Motor neuron (in vitro differentiated cells): Measurements from ENCODE around the gene RYR3. TPM values are rescaled to one million over a fixed set of nuclear protein-coding genes. Genes with fewer than 3 reads are reported as not detected.

Experiments used
- ATAC-seq, 8 experiments: fragments of 200-7000 bp; cut with Tn5 transposase; replicated peaks in 6 of 8; 2 replicates each; pipeline ENCODE4 v1.8.0; 2021; ENCODE audit warnings: mild to moderate bottlenecking in 8 of 8, moderate library complexity in 8 of 8
- H3K27ac ChIP-seq, 2 donors: fragments of 250-450 bp; sonication (Bioruptor Pico); 2 replicates each; pipeline ENCODE4 v1.9.0; 2021; ENCODE audit warnings: antibody characterized with exemption in 2 of 2, mild to moderate bottlenecking in 2 of 2, moderate library complexity in 1 of 2
- H3K4me1 ChIP-seq, 2 donors: fragments of 250-450 bp; sonication (Bioruptor Pico); replicated peaks in 1 of 2; 2 replicates each; pipeline ENCODE4 v1.6.1; 2021; ENCODE audit warnings: antibody characterized with exemption in 2 of 2, mild to moderate bottlenecking in 2 of 2, moderate library complexity in 1 of 2
- H3K4me3 ChIP-seq, 5 donors: fragments of 250-450 bp; sonication (Bioruptor Pico); 2 replicates each; pipeline ENCODE4 v1.9.0; 2021; ENCODE audit warnings: antibody characterized with exemption in 5 of 5, mild to moderate bottlenecking in 5 of 5, moderate library complexity in 4 of 5
- WGBS, 10 experiments: fragments of 450-650 bp; shearing (Covaris generic); methylation state at CpG; one replicate each; pipeline ENCODE4 v1.0.0; 2022; 5-methylcytosine and 5-hydroxymethylcytosine counted together
- in situ Hi-C, 9 experiments: fragments of 400-800 bp; cut with MboI; loops; one replicate each; pipeline ENCODE4 v1.15.0; 2021; ENCODE audit warnings: low sequenced_read_pairs in 9 of 9, low pct_unique_long_range_greater_than_20kb in 2 of 9; ENCODE audit not compliant: unreplicated experiment in 9 of 9
- total RNA-seq, 8 experiments: library from RNA; unstranded; fragments of 300-600 nt; gene quantifications; 2 replicates each; pipeline versions ENCODE4 v1.2.3 to v1.2.4, GENCODE V29; 2022

RYR3 gene
- total RNA-seq, 8 experiments from 2014 or later: 0.51 to 5.8 (median 2.2) TPM

DNA sequence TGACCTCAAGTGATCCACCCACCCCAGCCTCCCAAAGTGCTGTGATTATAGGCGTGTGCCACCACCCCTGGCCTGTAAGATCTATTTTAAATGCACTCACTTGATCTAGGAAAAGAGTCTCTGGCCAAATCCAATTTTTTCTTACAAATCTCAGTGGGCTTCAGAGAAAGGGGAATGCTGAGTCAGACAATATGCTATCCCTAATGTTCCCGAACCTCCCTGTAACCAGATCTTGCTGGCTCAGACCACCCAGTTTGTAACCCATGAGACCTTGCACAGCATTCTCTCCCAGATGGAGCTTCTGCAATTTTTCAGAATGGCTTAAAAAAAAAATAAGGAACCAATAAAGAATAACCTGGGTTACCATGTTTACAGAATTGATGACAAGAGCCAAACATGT, 205.8 kb downstream of the RYR3 start:
- H3K4me3 ChIP-seq: no peak overlapping the region
- in situ Hi-C loops: no loop called here
- H3K4me1 ChIP-seq: peaks cover 22 to 45% of the 10 kb centered on the region in 2 donors
- whole genome bisulfite sequencing, 10 experiments: 34 to 100% (median 82%) methylated on average over 1 to 2 of the region's 2 CpGs; no CpG with 5 or more reads in 5 of the 10 experiments
- no peak for ATAC-seq
- H3K27ac ChIP-seq: no peak overlapping the region

DNA sequence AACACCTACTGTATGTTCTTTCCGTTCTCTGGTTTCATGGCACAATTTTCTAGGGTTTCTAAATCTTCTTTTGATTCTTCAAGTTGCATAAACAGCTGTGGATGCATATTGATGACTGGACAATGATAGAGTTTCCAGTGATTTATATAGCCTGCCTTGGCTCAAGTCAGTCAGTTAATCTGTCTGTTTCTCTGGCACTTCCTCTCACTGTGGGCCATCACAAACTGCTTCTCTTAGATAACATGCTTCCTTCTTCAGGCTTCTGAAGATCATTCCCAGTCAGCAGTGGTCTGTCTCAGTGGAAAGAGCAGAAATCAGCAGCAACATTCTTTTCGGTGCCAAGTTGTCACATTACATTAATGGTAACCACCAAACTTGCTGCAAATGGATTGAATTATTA, 207.2 kb downstream of the RYR3 start:
- 0 to 93% (median 35%) methylated on average over 1 to 2 of the region's 2 CpGs; no CpG with 5 or more reads in 2 of the 10 experiments for WGBS, 10 experiments
- no peak for ATAC-seq
- H3K4me3 ChIP-seq: no peak overlapping the region
- in situ Hi-C loops: no loop called here
- peaks cover 22 to 46% of the 10 kb centered on the region in 2 donors for H3K4me1 ChIP-seq
- H3K27ac ChIP-seq: peak overlapping the region in 1 of 2 donors; percentile 12

DNA sequence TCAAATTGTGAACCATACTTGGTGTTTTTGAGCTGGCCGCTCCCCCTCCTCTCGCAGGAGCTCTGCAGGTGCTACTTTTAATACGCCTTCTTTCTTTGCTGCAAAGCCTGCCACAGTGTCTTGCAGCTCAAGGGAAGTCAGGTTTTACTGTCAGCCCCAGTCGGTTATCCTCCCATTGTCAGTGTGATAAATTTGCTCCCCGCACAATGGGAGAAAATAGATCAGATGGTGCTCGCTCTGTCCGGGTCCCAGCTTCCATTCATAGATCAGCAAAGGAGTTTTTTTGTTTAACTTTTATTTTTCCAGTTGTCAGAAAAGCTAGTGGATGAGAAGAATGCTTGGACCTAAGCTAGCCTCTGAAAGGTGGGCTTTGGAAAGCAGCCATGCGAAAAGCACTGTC, 207.7 kb downstream of the RYR3 start:
- WGBS, 10 experiments: 0 to 91% (median 29%) methylated on average over 1 to 8 of the region's 8 CpGs; no CpG with 5 or more reads in 1 of the 10 experiments
- ATAC-seq: peak in 5 of 8 experiments; percentile 78 to 92 (median 85)
- Histone ChIP-seq H3K4me1 (peaks cover 22 to 46% of the 10 kb centered on the region in 2 donors), H3K27ac (peak overlapping the region in 1 of 2 donors; percentile 12), H3K4me3 (no peak overlapping the region)
- in situ Hi-C loops: no loop called here

DNA sequence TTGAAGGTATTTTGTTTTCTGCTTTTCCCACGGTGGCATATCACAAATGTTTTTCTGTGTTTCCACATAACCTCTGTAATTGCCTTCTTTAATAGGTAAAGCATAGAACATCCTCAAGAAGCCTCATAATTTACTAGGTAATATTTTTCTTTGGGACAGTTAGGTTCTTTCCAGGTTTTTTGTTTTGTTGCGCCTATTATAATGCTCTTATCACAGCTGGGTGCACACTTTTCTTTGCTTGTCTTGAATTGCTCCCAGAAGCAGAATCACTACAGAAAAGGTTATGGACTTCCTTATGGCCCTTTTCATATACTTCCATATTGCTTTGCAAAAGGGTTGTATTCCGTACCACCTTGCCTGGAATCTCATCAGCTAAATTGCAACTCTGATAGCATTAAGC, 213.5 kb downstream of the RYR3 start:
- no peak for ATAC-seq
- in situ Hi-C loops: no loop called here
- Histone ChIP-seq H3K4me3 (no peak overlapping the region), H3K27ac (no peak overlapping the region), H3K4me1 (peaks cover 0 to 11% of the 10 kb centered on the region in 2 donors)
- WGBS, 10 experiments: 31 to 97% (median 74%) methylated on average over 1 to 3 of the region's 3 CpGs

DNA sequence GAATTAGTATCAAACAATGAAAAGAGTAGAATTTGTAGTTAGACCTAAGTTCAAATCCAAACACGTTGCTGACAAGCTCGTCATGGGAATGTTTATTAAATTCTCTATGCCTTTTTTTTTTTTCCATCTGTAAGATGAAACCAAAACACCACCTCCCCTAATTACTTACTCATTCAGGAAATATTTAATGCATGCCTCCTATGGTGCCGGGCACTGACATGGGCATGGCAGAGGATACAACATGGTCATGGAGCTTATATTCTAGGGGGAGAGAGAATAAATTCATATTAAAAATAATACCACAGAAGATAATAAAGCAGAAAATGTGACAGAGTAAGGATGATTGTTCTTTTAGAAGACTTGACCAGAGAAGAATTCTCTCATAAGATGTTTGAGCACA, 215.8 kb downstream of the RYR3 start:
- in situ Hi-C loops: loop anchor here in 1 of 9 experiments (25.0 kb wide), 1 partner anchor 111 kb away; no protein-coding TSS in a partner anchor
- Histone ChIP-seq H3K27ac (no peak overlapping the region), H3K4me3 (no peak overlapping the region), H3K4me1 (peaks cover 0 to under 1% of the 10 kb centered on the region in 2 donors)
- no peak for ATAC-seq
- 33 to 100% (median 84%) methylated on average over 1 to 3 of the region's 3 CpGs for WGBS, 10 experiments

DNA sequence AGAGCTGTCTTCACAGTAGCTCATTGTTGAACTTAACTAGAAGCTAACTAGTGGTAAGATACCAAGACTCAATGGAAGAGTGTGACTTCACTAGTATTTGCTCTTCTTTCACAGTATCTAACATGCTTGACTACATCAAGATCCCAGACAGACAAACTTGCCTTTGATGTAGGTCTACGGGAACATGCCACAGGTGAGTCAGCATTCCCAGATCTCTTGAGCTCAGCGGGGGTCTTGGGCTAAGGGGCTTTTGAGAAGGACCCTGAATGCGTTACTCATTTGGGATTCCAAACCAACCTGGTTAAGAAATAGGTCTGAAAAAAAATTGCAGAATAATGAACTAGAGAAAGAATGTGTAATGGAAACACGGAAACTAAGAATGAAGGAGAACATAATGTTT, 222.4 kb downstream of the RYR3 start:
- WGBS, 10 experiments: 12 to 100% (median 83%) methylated on average over 1 to 4 of the region's 4 CpGs; no CpG with 5 or more reads in 1 of the 10 experiments
- in situ Hi-C loops: loop anchor here in 1 of 9 experiments (25.0 kb wide), 1 partner anchor 104 kb away; no protein-coding TSS in a partner anchor
- ATAC-seq: no peak
- H3K4me1 ChIP-seq: no peaks in the 10 kb centered on the region
- H3K27ac ChIP-seq: no peak overlapping the region
- no peak overlapping the region for H3K4me3 ChIP-seq

DNA sequence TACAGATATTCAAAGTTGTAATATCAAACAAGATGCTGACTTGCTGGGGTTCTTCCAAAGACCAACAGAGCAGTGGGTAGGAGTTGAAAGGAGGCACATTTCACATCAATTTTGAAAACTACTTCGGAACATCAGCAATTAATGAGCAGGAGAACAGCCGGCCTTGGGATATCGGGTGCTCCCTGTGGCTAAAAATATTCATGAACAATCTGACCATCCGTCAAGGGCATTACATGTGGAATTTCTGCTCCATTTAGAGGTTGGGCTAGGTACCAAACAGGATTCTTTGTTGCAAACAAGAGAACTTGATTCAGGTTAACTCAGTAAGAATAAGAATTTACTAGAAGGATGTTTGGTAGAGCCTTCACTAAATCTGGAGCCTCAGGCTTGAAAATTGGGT, 223.9 kb downstream of the RYR3 start:
- ATAC-seq: no peak
- no peak overlapping the region for H3K27ac ChIP-seq
- H3K4me3 ChIP-seq: no peak overlapping the region
- 12 to 93% (median 85%) methylated on average over 1 to 4 of the region's 4 CpGs; no CpG with 5 or more reads in 2 of the 10 experiments for WGBS, 10 experiments
- in situ Hi-C loops: loop anchor here in 1 of 9 experiments (25.0 kb wide), 1 partner anchor 103 kb away; no protein-coding TSS in a partner anchor
- H3K4me1 ChIP-seq: no peaks in the 10 kb centered on the region

DNA sequence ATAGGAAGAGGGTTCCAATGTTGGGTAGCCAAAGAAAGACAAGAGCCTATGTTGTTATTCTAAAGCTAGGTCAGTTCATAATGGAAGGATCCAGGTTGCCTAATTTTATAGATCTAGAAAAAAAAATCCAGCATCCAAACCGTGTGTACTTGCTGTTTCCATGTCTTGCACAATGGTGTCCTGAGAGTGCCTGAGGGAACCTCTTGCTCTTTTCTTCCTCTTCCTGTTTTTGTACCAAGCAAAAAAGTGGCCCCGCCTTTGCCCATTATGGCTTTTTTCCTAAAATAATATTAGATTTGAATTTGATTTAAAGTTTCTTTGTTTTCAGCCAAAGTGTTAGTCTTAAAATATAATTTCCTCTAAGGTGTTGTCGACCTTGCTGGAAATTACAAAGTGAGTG, 224.4 kb downstream of the RYR3 start:
- Histone ChIP-seq H3K27ac (no peak overlapping the region), H3K4me1 (peaks cover 0 to 4% of the 10 kb centered on the region in 2 donors), H3K4me3 (no peak overlapping the region)
- no peak for ATAC-seq
- in situ Hi-C loops: loop anchor here in 1 of 9 experiments (25.0 kb wide), 1 partner anchor 102 kb away; no protein-coding TSS in a partner anchor
- WGBS, 10 experiments: 5 to 81% (median 69%) methylated on average over 2 to 3 of the region's 3 CpGs; no CpG with 5 or more reads in 2 of the 10 experiments

DNA sequence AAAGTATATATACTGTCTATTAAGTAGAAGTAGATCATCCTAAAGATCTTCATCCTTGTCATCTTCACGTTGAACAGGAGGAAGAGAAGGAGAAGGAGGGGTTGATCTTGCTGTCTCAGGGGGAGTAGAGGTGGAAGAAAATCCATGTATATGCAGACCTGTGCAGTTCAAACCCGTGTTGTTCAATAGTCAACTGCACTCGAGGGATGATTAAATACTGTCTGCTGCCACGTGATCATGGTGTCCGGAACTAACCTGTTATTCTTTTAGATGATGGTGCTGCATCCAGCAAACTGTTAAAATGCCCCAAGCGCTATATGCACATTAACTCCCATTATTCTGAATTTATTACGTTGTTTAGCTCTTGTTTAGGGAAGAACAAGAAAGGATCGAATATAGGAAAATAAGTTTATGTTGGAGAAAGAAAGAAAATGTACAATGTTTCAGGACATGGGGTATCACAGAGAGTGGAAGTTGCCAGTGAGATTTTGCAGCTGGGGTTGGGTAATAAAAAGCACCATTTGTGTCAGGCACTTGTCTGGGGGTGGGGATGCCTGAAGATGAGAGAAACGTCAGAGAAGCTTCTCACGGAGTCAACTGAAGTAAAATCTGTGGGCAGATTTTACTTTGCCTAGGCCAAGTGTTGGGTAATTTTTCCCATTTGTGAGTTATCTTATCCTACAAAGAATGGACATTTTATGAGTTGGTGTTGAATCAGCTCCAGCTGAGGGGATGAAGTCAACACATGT, 229.2 kb downstream of the RYR3 start:
- Histone ChIP-seq H3K27ac (no peak overlapping the region), H3K4me1 (peaks cover 0 to 8% of the 10 kb centered on the region in 2 donors), H3K4me3 (no peak overlapping the region)
- in situ Hi-C loops: loop anchor here in 1 of 9 experiments (25.0 kb wide), 1 partner anchor 97 kb away; no protein-coding TSS in a partner anchor
- WGBS, 10 experiments: 14 to 83% (median 69%) methylated on average over 1 to 10 of the region's 10 CpGs
- ATAC-seq: peak in 4 of 8 experiments; percentile 46 to 76 (median 59)

DNA sequence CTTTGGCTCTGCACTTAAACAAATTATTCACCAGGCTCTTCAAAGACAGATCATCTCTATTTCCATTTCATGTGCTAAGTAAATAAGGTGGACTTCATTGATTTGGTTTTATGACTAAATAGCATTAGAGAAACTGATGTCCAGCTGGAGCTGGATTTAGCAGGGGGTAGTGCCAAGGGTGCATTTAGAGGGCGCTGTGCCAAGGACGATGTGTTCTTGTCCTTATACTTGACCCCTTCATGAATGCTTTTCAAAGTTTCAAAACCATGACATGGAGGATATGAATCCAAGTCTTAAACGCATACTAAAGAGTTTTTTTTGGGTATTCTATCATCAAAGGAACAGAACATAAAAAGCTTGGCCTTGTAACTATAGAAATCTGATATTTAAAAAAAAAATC, 233.2 kb downstream of the RYR3 start:
- Histone ChIP-seq H3K4me3 (no peak overlapping the region), H3K27ac (no peak overlapping the region), H3K4me1 (peaks cover 0 to 8% of the 10 kb centered on the region in 2 donors)
- in situ Hi-C loops: loop anchor here in 1 of 9 experiments (25.0 kb wide), 1 partner anchor 93 kb away; no protein-coding TSS in a partner anchor
- ATAC-seq: no peak
- 0 to 100% (median 74%) methylated on average over 1 to 3 of the region's 3 CpGs; no CpG with 5 or more reads in 2 of the 10 experiments for WGBS, 10 experiments

DNA sequence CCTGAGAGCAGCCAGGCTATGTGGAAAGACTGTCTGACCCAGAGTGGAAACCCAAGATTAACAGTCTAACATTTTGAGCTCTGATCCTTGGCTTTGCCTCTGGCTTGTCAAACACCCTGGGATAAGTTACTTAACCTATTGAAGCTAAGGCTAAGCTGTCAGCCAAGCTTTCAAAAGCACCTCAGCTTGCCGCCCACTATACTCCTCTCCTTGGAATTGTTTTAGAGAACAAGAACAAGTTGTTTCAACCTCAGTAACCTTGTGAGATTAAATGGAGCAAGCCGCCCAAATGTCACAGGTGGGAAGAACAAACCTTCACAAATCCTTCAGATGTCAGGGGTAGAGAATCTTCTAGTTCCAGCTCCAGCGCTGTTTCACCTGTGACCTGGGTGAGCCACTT, 235.1 kb downstream of the RYR3 start:
- WGBS, 10 experiments: 10 to 95% (median 74%) methylated on average over 1 to 3 of the region's 3 CpGs; no CpG with 5 or more reads in 2 of the 10 experiments
- Histone ChIP-seq H3K27ac (no peak overlapping the region), H3K4me1 (no peaks in the 10 kb centered on the region), H3K4me3 (no peak overlapping the region)
- in situ Hi-C loops: loop anchor here in 1 of 9 experiments (25.0 kb wide), 1 partner anchor 91 kb away; no protein-coding TSS in a partner anchor
- no peak for ATAC-seq

DNA sequence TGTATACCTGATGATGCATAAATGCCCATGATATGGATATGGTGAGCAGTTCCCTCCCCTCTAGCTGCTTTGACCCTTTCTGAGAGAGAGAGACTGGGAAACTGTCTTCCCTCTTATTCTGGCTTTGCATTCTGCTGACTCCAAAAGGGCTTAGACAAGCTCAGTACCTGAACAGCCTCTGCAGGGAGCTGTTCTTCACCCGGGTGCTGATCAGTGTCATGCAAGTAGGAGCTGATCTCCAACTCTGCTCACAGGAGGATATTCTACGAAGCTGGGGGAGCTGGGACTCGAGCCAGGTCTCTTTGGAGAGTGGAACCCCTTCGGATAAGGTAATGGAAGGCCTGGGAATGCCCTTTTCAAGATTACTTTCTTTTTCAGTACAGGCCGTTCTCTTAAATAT, 237.1 kb downstream of the RYR3 start:
- H3K4me3 ChIP-seq: no peak overlapping the region
- no peaks in the 10 kb centered on the region for H3K4me1 ChIP-seq
- in situ Hi-C loops: loop anchor here in 1 of 9 experiments (25.0 kb wide), 1 partner anchor 89 kb away; no protein-coding TSS in a partner anchor
- peak in 4 of 8 experiments; percentile 24 to 63 (median 54) for ATAC-seq
- H3K27ac ChIP-seq: no peak overlapping the region
- WGBS, 10 experiments: 0 to 38% (median 19%) methylated on average over 1 to 4 of the region's 5 CpGs; no CpG with 5 or more reads in 4 of the 10 experiments

DNA sequence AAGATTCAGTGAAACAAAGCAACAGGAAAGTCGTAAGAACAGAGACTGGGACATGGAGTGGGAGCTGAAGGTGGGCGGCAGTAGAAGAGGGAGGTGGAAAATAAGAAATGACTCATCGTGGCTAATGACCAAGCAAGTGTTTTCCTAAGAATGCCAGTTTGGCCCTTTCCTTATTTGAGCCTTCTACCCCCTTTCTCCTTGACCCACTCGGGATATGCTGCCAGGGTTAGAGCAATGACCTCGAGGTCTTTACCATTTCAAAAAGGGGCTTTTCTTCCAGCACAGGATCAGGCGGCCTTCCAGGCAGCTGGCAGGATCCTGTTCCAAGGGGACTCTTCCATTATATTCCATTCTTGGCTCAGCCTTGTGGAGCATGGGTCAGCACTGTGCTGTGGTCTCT, 241.1 kb downstream of the RYR3 start:
- Histone ChIP-seq H3K4me3 (no peak overlapping the region), H3K27ac (no peak overlapping the region), H3K4me1 (no peaks in the 10 kb centered on the region)
- in situ Hi-C loops: no loop called here
- WGBS, 10 experiments: 0 to 55% (median 20%) methylated on average over 2 to 6 of the region's 6 CpGs; no CpG with 5 or more reads in 3 of the 10 experiments
- ATAC-seq: no peak
